ENCODE results near the gene HMGN4. TPM values are rescaled to one million over a fixed set of nuclear protein-coding genes. Genes with fewer than 3 reads are reported as not detected.

HMGN4 gene
- polyA plus RNA-seq, 3 donors: 28.1 to 116 (median 91.3) TPM

DNA sequence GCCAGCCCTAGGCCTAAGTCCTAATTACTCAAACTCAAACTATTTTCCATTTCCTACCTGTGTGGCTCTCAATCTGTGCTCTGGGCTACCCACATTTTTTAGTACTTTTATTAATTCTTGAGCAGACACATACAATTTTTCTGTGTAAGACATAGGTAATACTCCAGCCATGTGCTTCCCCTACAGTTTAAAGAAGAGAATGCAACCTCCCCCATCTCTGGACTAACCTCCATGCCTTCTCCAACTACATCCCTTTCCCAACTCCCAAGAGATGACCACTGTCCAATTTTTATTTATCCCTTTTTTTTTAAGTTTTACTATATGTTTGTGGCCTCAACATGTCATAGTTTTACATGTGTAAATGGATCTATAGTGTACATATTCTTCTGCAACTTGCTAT is 5.8 kb downstream of the HMGN4 start:
- no peak overlapping the region for H3K9ac ChIP-seq (ENCODE audit: insufficient read depth, low read length, poor library complexity, severe bottlenecking)
- no peaks in the 10 kb centered on the region for H3K9me3 Mint-ChIP-seq
- no peak overlapping the region for H2AFZ ChIP-seq (ENCODE audit: insufficient read depth, low read depth, low read length, poor library complexity, severe bottlenecking)
- no peak for DNase-seq
- H3K27me3 Mint-ChIP-seq (ENCODE audit: low read depth in 3 of 3): no peaks in the 10 kb centered on the region
- no peak overlapping the region for H3K27ac Mint-ChIP-seq
- no peak overlapping the region for H3K4me2 ChIP-seq (replicated peaks; ENCODE audit: extremely low read depth, low read length, poor library complexity, severe bottlenecking)
- TF ChIP-seq, protein P1, sequence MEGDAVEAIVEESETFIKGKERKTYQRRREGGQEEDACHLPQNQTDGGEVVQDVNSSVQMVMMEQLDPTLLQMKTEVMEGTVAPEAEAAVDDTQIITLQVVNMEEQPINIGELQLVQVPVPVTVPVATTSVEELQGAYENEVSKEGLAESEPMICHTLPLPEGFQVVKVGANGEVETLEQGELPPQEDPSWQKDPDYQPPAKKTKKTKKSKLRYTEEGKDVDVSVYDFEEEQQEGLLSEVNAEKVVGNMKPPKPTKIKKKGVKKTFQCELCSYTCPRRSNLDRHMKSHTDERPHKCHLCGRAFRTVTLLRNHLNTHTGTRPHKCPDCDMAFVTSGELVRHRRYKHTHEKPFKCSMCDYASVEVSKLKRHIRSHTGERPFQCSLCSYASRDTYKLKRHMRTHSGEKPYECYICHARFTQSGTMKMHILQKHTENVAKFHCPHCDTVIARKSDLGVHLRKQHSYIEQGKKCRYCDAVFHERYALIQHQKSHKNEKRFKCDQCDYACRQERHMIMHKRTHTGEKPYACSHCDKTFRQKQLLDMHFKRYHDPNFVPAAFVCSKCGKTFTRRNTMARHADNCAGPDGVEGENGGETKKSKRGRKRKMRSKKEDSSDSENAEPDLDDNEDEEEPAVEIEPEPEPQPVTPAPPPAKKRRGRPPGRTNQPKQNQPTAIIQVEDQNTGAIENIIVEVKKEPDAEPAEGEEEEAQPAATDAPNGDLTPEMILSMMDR (IDR thresholded peaks at IDR 0.05): peak; percentile 66
- H3K4me1 ChIP-seq (ENCODE audit: control insufficient read depth in 1 of 2, insufficient read depth in 2 of 2, low read length in 2 of 2): peaks cover 14 to 20% of the 10 kb centered on the region in 2 donors
- no peaks in the 10 kb centered on the region for H4K20me1 ChIP-seq (ENCODE audit: insufficient read depth, low read length)
- H3K4me1 Mint-ChIP-seq: peaks cover 29% of the 10 kb centered on the region
- intact Hi-C loops (cut with micrococcal nuclease): no loop called here
- no peak overlapping the region for H3K27ac ChIP-seq (ENCODE audit: low read depth in 1 of 2, low read length in 2 of 2)
- no peak overlapping the region for H3K4me3 Mint-ChIP-seq
- H3K9me3 ChIP-seq (replicated peaks in 1 of 2; ENCODE audit: control insufficient read depth in 1 of 2, insufficient read depth in 1 of 2, low read length in 2 of 2): no peaks in the 10 kb centered on the region
- no peak overlapping the region for H3K4me3 ChIP-seq (replicated peaks in 1 of 3; ENCODE audit: low read depth in 2 of 3, low read length in 3 of 3)
- peaks cover 6 to 16% of the 10 kb centered on the region in 2 donors for H3K36me3 ChIP-seq (replicated peaks in 1 of 2; ENCODE audit: control insufficient read depth in 1 of 2, insufficient read depth in 2 of 2, low read length in 2 of 2)
- peaks cover 35 to 48% of the 10 kb centered on the region in 2 donors for H3K36me3 Mint-ChIP-seq
- H3K27me3 ChIP-seq (ENCODE audit: control insufficient read depth in 2 of 2, insufficient read depth in 2 of 2, low read length in 2 of 2): no peaks in the 10 kb centered on the region
- H3K79me2 ChIP-seq (ENCODE audit: insufficient read depth, low read length): peaks cover 50% of the 10 kb centered on the region

DNA sequence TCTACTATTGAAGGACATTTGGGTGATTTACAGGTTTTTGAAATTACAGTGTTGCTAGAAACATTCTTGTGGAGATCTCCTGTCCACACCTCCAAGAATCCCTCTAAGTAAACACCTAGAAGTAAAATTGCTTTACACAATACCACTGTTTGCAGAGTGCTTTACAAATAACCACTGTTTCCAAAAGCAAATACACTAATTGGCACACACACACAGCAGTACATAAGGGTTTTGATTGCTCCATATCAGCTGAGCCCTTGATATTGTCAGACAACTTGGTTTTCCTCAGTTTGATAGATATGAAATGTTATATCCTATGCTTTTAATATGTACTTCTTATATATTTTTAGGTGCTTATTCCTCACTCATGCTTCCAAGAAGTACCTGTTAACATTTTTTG is 6.3 kb downstream of the HMGN4 start:
- H3K4me1 ChIP-seq (ENCODE audit: control insufficient read depth in 1 of 2, insufficient read depth in 2 of 2, low read length in 2 of 2): peaks cover 10 to 15% of the 10 kb centered on the region in 2 donors
- no peak overlapping the region for H3K4me2 ChIP-seq (replicated peaks; ENCODE audit: extremely low read depth, low read length, poor library complexity, severe bottlenecking)
- Mint-ChIP-seq H3K27me3 (ENCODE audit: low read depth in 3 of 3) (peaks cover 0 to under 1% (median 0%) of the 10 kb centered on the region in 3 donors), H3K27ac (peak overlapping the region in 1 of 7 donors; percentile 19), H3K9me3 (no peaks in the 10 kb centered on the region), H3K4me3 (no peak overlapping the region), H3K4me1 (peaks cover 25% of the 10 kb centered on the region), H3K36me3 (peaks cover 35 to 48% of the 10 kb centered on the region in 2 donors)
- peaks cover 6 to 16% of the 10 kb centered on the region in 2 donors for H3K36me3 ChIP-seq (replicated peaks in 1 of 2; ENCODE audit: control insufficient read depth in 1 of 2, insufficient read depth in 2 of 2, low read length in 2 of 2)
- H3K4me3 ChIP-seq (replicated peaks in 1 of 3; ENCODE audit: low read depth in 2 of 3, low read length in 3 of 3): no peak overlapping the region
- DNase-seq: no peak
- H3K9ac ChIP-seq (ENCODE audit: insufficient read depth, low read length, poor library complexity, severe bottlenecking): no peak overlapping the region
- H2AFZ ChIP-seq (ENCODE audit: insufficient read depth, low read depth, low read length, poor library complexity, severe bottlenecking): no peak overlapping the region
- TF ChIP-seq, protein P1 (IDR thresholded peaks at IDR 0.05): no peak
- H3K79me2 ChIP-seq (ENCODE audit: insufficient read depth, low read length): peaks cover 45% of the 10 kb centered on the region
- intact Hi-C loops (cut with micrococcal nuclease): no loop called here
- no peak overlapping the region for H3K27ac ChIP-seq (ENCODE audit: low read depth in 1 of 2, low read length in 2 of 2)
- H4K20me1 ChIP-seq (ENCODE audit: insufficient read depth, low read length): no peaks in the 10 kb centered on the region
- H3K9me3 ChIP-seq (replicated peaks in 1 of 2; ENCODE audit: control insufficient read depth in 1 of 2, insufficient read depth in 1 of 2, low read length in 2 of 2): no peaks in the 10 kb centered on the region
- H3K27me3 ChIP-seq (ENCODE audit: control insufficient read depth in 2 of 2, insufficient read depth in 2 of 2, low read length in 2 of 2): no peaks in the 10 kb centered on the region

Data from CD14-positive monocyte (primary cell).